NCI-H526 treated with DMSO at 0.1 percent for 48 hours (cell line): ENCODE measurements around the gene ZNF792.
"Not testable (repeated sequence)": the region's sequence is repeated elsewhere in the genome, so short reads cannot be mapped to it uniquely, and the experiment has no call there.

Experiments
- DNase-seq: peaks from one replicate; lab custom pipeline; 2025; lab: John Stamatoyannopoulos, UW

Gene ZNF792

GRCh38 chr19:34970185-34970780 lies 6.3 kb upstream of the ZNF792 start:
- DNase-seq: not testable (repeated sequence)

- DNase-seq: no peak
These were observed 5.7 kb upstream of the ZNF792 start for GRCh38 chr19:34969721-34970120.

GRCh38 chr19:34967551-34967950 lies 3.5 kb upstream of the ZNF792 start:
- no peak for DNase-seq

- not testable (repeated sequence) for DNase-seq
These were observed 1.5 kb upstream of the ZNF792 start for GRCh38 chr19:34965505-34965904.

GRCh38 chr19:34964598-34964997 lies 569 bp upstream of the ZNF792 start:
- no peak for DNase-seq

GRCh38 chr19:34962687-34963572 lies 1.1 kb downstream of the ZNF792 start:
- peak; percentile 16 for DNase-seq

- DNase-seq: no peak
These were observed 2.0 kb downstream of the ZNF792 start for GRCh38 chr19:34961775-34962686.

GRCh38 chr19:34960940-34961679 lies 2.9 kb downstream of the ZNF792 start:
- DNase-seq: no peak

GRCh38 chr19:34960103-34960805 lies 3.8 kb downstream of the ZNF792 start:
- DNase-seq: no peak

- no peak for DNase-seq
These were observed 5.0 kb downstream of the ZNF792 start for GRCh38 chr19:34959021-34959420.

GRCh38 chr19:34957830-34958751 lies 5.9 kb downstream of the ZNF792 start:
- no peak for DNase-seq

- no peak for DNase-seq
These were observed 10.9 kb downstream of the ZNF792 start for GRCh38 chr19:34953092-34953491.

GRCh38 chr19:34943861-34944573 lies 20.0 kb downstream of the ZNF792 start:
- no peak for DNase-seq

- DNase-seq: no peak
These were observed 25.1 kb downstream of the ZNF792 start for GRCh38 chr19:34938886-34939285.

GRCh38 chr19:34936184-34936583 lies 27.8 kb downstream of the ZNF792 start:
- DNase-seq: no peak

GRCh38 chr19:34932494-34932893 lies 31.5 kb downstream of the ZNF792 start:
- DNase-seq: no peak

GRCh38 chr19:34926685-34927375 lies 37.2 kb downstream of the ZNF792 start, which contains the start of gene ZNF30:
Gene ZNF30 (plus strand): TSS chr19:34926903. CDS start chr19:34929948, 3,045 bp downstream.
- DNase-seq: peak; percentile 93

GRCh38 chr19:34926361-34926684 lies 37.7 kb downstream of the ZNF792 start:
- DNase-seq: no peak
